CD4-positive, alpha-beta T cell (primary cell): ENCODE data around the gene KRTAP10-7. TPM values are rescaled to one million over a fixed set of nuclear protein-coding genes. Genes with fewer than 3 reads are reported as not detected.

Experiments
- ATAC-seq: fragments of 200-7000 bp; cut with Tn5 transposase; one replicate; pipeline ENCODE4 v1.10.0; 2022; ENCODE audit warnings: mild to moderate bottlenecking; ENCODE audit not compliant: poor library complexity
- CTCF ChIA-PET: fragments of 350-600 bp; sonication (Branson Sonifier 250); formaldehyde crosslinking; loops from one replicate; lab custom pipeline; 2021; ENCODE audit warnings: antibody characterized with exemption, inconsistent platforms; lab: Charles Lee
- POLR2A ChIA-PET: fragments of 350-600 bp; sonication (Branson Sonifier 250); formaldehyde crosslinking; loops from one replicate; lab custom pipeline; 2021; ENCODE audit warnings: antibody characterized with exemption, inconsistent platforms; lab: Charles Lee
- DNase-seq, 14 experiments: peaks; one replicate each; pipeline ENCODE4 v3.0.0-alpha.2; 2013 to 2020; ENCODE audit warnings: mixed read lengths in 2 of 14
- H3K27ac ChIP-seq, 2 donors: one replicate each; pipeline versions ENCODE4 v1.5.1 to v1.7.0; 2013; ENCODE audit warnings: low read length in 2 of 2, low read depth in 1 of 2, mild to moderate bottlenecking in 1 of 2
- H3K27me3 ChIP-seq, 2 experiments: 1 replicate in 1 of 2; 2 replicates in 1 of 2; pipeline versions ENCODE4 v1.6.1 to v1.7.0; 2013; ENCODE audit warnings: low read length in 2 of 2, control low read depth in 1 of 2, mild to moderate bottlenecking in 1 of 2, moderate library complexity in 1 of 2; ENCODE audit not compliant: insufficient read depth in 2 of 2, control insufficient read depth in 1 of 2
- H3K36me3 ChIP-seq: one replicate; pipeline ENCODE4 v1.6.1; 2013; ENCODE audit warnings: low read length, control low read depth; ENCODE audit not compliant: insufficient read depth
- H3K4me1 ChIP-seq: one replicate; pipeline ENCODE4 v1.6.1; 2013; ENCODE audit warnings: low read length, control low read depth; ENCODE audit not compliant: insufficient read depth
- H3K4me3 ChIP-seq: one replicate; pipeline ENCODE4 v1.5.1; 2013; ENCODE audit warnings: mild to moderate bottlenecking, low read length, moderate library complexity
- H3K9me3 ChIP-seq, 2 experiments: 1 replicate in 1 of 2; 2 replicates in 1 of 2; pipeline versions ENCODE4 v1.6.1 to v1.7.0; 2013; ENCODE audit warnings: low read length in 2 of 2, mild to moderate bottlenecking in 2 of 2, control low read depth in 1 of 2, moderate library complexity in 1 of 2; ENCODE audit not compliant: control insufficient read depth in 1 of 2, insufficient read depth in 1 of 2
- H3K27ac Mint-ChIP-seq: one replicate; pipeline ENCODE4 v1.8.0; 2020; ENCODE audit warnings: mixed read lengths
- H3K27me3 Mint-ChIP-seq: one replicate; pipeline ENCODE4 v1.8.0; 2021; ENCODE audit warnings: mixed read lengths
- H3K36me3 Mint-ChIP-seq: one replicate; pipeline ENCODE4 v1.8.0; 2021; ENCODE audit warnings: low read depth, mixed read lengths
- H3K4me1 Mint-ChIP-seq: one replicate; pipeline ENCODE4 v1.8.0; 2021; ENCODE audit warnings: low read depth, mixed read lengths
- H3K4me3 Mint-ChIP-seq: one replicate; pipeline ENCODE4 v1.8.0; 2020; ENCODE audit warnings: mild to moderate bottlenecking, mixed read lengths
- H3K9me3 Mint-ChIP-seq: one replicate; pipeline ENCODE4 v1.8.0; 2020; ENCODE audit warnings: mixed read lengths
- CTCF ChIP-seq: fragments of 200-600 bp; IDR thresholded peaks from one replicate; pipeline ENCODE4 v1.8.0; 2022; ENCODE audit warnings: antibody characterized with exemption, mild to moderate bottlenecking
- intact Hi-C, 2 experiments: fragments of 100-400 bp; cut with DNase I in 1 of 2; cut with micrococcal nuclease in 1 of 2; formaldehyde crosslinking; loops; one replicate each; pipeline versions ENCODE4 v1.15.1 to v1.9.0; 2023 to 2025; cut with DNase I, micrococcal nuclease
- total RNA-seq, 174 experiments: library from RNA in 2 of 174; stranded (reverse) in 2 of 174; gene quantifications; one replicate each; pipeline ENCODE4 v1.2.3 and lab custom pipeline; 2021 to 2026

The KRTAP10-7 gene
- total RNA-seq, 2 experiments from 2014 or later = not detected

GRCh38 chr21:44581158-44581557 is 19.2 kb upstream of the KRTAP10-7 start:
- POLR2A ChIA-PET = interaction anchor here (0.6 to 1.5 kb wide), 2 partner anchors 33 to 184 kb away, joined by 3 to 6 read pairs; no protein-coding TSS in a partner anchor
- DNase-seq (no peak), ATAC-seq (no peak)
- no peaks in the 10 kb centered on the region for H3K36me3 ChIP-seq
- Mint-ChIP-seq H3K9me3 (peaks cover 14% of the 10 kb centered on the region), H3K27ac (no peak overlapping the region), H3K4me1 (peaks cover 24% of the 10 kb centered on the region), H3K36me3 (no peaks in the 10 kb centered on the region), H3K4me3 (peak overlapping the region; percentile 8), H3K27me3 (peaks cover 27% of the 10 kb centered on the region)
- H3K27me3 ChIP-seq = peaks cover 0 to 10% of the 10 kb centered on the region in 2 experiments
- no peak for TF ChIP-seq CTCF
- H3K4me1 ChIP-seq = peaks cover 3% of the 10 kb centered on the region
- H3K9me3 ChIP-seq = peaks cover 12 to 41% of the 10 kb centered on the region in 2 experiments
- no peak overlapping the region for H3K27ac ChIP-seq
- intact Hi-C loops = no loop called here
- H3K4me3 ChIP-seq = no peak overlapping the region
- CTCF ChIA-PET = no interaction called here

DNA sequence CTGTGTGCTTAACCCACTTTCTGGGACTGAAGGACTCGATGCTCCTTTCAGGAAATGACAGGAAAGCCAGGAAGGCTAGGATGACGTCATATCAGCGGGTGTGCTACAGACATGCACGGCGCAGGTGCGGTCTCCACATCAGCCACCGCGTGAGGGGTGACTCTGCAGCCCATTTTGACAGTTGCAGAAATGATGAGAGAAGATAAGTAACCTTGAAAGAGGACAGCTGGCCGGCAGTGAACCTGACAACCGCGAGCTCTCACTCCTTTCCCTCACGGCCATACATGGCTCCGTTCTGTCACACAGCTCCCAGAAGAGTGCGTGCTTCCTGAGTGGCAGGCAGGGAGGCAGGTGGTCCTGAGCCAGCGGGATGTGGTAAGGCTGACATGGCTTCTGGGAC is 18.3 kb upstream of the KRTAP10-7 start:
- Mint-ChIP-seq H3K4me1 (peaks cover 24% of the 10 kb centered on the region), H3K27ac (no peak overlapping the region), H3K4me3 (no peak overlapping the region), H3K36me3 (no peaks in the 10 kb centered on the region), H3K9me3 (peaks cover 9% of the 10 kb centered on the region), H3K27me3 (peaks cover 33% of the 10 kb centered on the region)
- Histone ChIP-seq H3K4me1 (peaks cover 3% of the 10 kb centered on the region), H3K9me3 (peaks cover 5 to 41% of the 10 kb centered on the region in 2 experiments), H3K27ac (no peak overlapping the region), H3K4me3 (no peak overlapping the region), H3K27me3 (peaks cover 0 to 12% of the 10 kb centered on the region in 2 experiments), H3K36me3 (no peaks in the 10 kb centered on the region)
- CTCF ChIA-PET = no interaction called here
- TF ChIP-seq CTCF = no peak
- intact Hi-C loops = no loop called here
- ATAC-seq (no peak), DNase-seq (no peak)
- POLR2A ChIA-PET = no interaction called here

DNA sequence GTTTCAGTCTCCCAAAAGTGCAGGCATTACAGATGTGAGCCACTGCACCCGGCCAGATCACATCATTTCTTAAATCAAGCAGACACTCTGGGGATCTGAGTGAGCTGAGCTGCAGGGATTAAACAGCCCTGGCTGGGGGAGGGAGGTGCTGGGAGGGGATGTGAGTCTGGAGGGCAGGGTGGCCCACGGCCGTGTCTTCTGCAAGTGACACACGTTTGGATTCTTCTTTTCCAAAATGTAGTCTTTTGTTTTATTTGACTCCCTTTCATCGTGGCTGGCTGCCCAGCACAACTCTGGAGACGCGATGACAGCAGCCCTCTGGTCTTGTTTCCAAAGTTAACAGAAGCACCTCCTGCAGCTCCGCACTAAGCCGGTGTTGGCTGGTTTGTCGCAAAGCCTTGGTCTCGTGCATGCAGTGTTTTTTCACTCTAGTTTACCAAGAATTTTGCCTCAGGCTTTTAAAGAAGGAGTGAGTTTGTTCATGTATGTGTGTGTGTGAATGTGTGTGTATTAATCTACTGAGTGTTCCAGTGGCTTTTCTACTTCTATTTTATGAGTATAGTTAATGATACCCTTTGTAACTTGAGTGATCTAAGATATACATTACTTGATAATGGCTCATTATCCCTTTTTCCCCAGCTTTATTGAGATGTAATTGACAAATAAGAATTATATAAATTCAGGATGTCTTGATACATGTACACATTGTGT is 17.2 kb upstream of the KRTAP10-7 start:
- Mint-ChIP-seq H3K27ac (no peak overlapping the region), H3K4me1 (peaks cover 24% of the 10 kb centered on the region), H3K9me3 (peaks cover 2% of the 10 kb centered on the region), H3K27me3 (peaks cover 44% of the 10 kb centered on the region), H3K36me3 (no peaks in the 10 kb centered on the region), H3K4me3 (no peak overlapping the region)
- peaks cover 0 to 12% of the 10 kb centered on the region in 2 experiments for H3K27me3 ChIP-seq
- H3K36me3 ChIP-seq = no peaks in the 10 kb centered on the region
- intact Hi-C loops = no loop called here
- DNase-seq = no peak
- H3K4me1 ChIP-seq = peaks cover 3% of the 10 kb centered on the region
- no peak for TF ChIP-seq CTCF
- POLR2A ChIA-PET = no interaction called here
- ATAC-seq = no peak
- no peak overlapping the region for H3K4me3 ChIP-seq
- CTCF ChIA-PET = no interaction called here
- H3K9me3 ChIP-seq = peaks cover 4 to 35% of the 10 kb centered on the region in 2 experiments
- H3K27ac ChIP-seq = no peak overlapping the region
